Breast epithelium (tissue), 4 donors: ENCODE results near the gene SYMPK. TPM values are rescaled to one million over a fixed set of nuclear protein-coding genes. Genes with fewer than 3 reads are reported as not detected.

Source experiments
- DNase-seq, 2 donors: peaks; one replicate each; pipeline ENCODE4 v3.0.0-alpha.2; 2019; ENCODE audit warnings: low spot score in 2 of 2
- H3K27ac ChIP-seq, 2 donors: fragments of 200-600 bp; sonication (generic) in 1 of 2; one replicate each; pipeline ENCODE4 v1.5.1; 2016 to 2019; ENCODE audit warnings: mild to moderate bottlenecking in 1 of 2
- H3K27me3 ChIP-seq, 2 donors: fragments of 200-600 bp; sonication (generic) in 1 of 2; one replicate each; pipeline versions ENCODE4 v1.5.1 to v1.6.0; 2017 to 2019; ENCODE audit warnings: control low read depth in 1 of 2, mild to moderate bottlenecking in 1 of 2
- H3K36me3 ChIP-seq: fragments of 200-600 bp; one replicate; pipeline ENCODE4 v1.5.1; 2019
- H3K4me1 ChIP-seq, 2 donors: fragments of 200-600 bp; sonication (generic); one replicate each; pipeline ENCODE4 v1.5.1; 2016 to 2019; ENCODE audit warnings: control low read depth in 1 of 2
- H3K4me3 ChIP-seq, 3 donors: fragments of 200-600 bp; sonication (generic); 1 replicate in 2 of 3; 2 replicates in 1 of 3; pipeline ENCODE4 v1.5.1; 2016 to 2019; ENCODE audit warnings: mild to moderate bottlenecking in 3 of 3, moderate library complexity in 2 of 3
- H3K9me3 ChIP-seq, 2 donors: fragments of 200-600 bp; sonication (generic) in 1 of 2; one replicate each; pipeline ENCODE4 v1.5.1; 2016 to 2019; ENCODE audit warnings: control low read depth in 1 of 2
- POLR2A ChIP-seq: fragments of 450-650 bp; IDR thresholded peaks from one replicate; pipeline ENCODE4 v1.6.1; 2016; ENCODE audit warnings: antibody characterized with exemption, mild to moderate bottlenecking, moderate library complexity
- POLR2AphosphoS5 ChIP-seq, 3 donors: sonication (generic); formaldehyde crosslinking; IDR thresholded peaks; one replicate each; pipeline ENCODE4 v1.6.1; 2017; ENCODE audit warnings: antibody characterized with exemption in 3 of 3
- intact Hi-C: fragments of 100-400 bp; cut with DNase I; formaldehyde crosslinking; loops from one replicate; pipeline ENCODE4 v1.15.1; 2023; ENCODE audit warnings: low total_unique reads
- total RNA-seq, 3 donors: library from RNA; depleted of rRNA; stranded (reverse); fragments of >200 nt; gene quantifications; one replicate each; pipeline ENCODE4 v1.1.0, GENCODE V29; 2016
- TF ChIP-seq, protein P1 (sequence below), 3 donors: fragments of 450-650 bp; IDR thresholded peaks; one replicate each; pipeline ENCODE4 v1.5.1; 2016 to 2017; ENCODE audit warnings: antibody characterized with exemption in 3 of 3, mild to moderate bottlenecking in 3 of 3, moderate library complexity in 3 of 3

SYMPK gene
- total RNA-seq, 3 donors from 2014 or later, result 24.3 to 50.8 (median 31.3) TPM

DNA sequence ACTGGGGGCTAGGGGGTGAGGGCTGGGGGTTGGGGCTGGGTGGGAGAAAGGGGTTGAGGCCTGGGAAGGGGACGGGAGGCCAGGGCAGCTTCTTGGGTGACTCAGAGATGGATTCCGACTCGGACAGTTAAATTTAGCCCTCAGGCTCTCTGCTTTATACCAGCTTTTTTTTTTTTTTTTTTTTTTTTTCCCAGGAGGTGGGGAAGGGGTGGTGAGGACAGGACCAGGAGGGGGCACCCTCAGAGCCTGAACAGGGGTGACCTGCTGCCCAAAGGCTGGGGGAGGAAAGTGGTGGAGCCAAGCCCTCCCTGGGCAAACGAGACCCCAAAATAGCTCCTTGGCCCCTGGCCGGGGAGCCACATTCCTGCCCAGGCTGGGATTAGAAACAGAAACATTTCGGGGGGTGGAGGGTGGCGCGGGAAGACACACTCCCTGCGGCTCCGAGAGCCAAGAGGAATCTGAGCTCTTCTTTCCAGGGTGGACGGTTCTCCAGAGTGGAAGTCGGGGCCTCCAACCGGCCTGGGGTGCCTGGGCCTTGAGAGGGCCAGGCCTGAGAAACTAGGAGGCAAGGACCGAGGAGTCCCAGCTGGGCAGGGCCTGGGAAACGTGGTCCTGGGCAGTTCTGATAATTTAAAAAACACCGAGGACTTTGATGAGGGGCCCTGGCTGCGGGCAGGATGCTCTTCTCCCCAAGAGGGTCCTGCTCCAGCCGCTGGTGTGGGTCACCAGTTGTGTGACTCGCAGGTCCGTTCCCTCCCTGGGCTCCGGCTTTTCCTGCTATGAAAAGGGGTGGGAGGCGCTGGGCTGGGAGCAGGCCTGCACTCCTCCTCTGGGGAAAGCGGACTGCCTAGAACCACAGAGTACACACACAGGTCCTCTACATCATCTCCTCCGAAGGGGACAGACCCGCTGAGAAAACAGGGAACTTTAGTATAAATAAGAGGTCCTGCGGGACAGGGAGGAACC is 79.8 kb downstream of the SYMPK start:
- intact Hi-C loops, result no loop called here
- peak in 1 of 2 donors; percentile 75 for DNase-seq
- TF ChIP-seq POLR2AphosphoS5 (IDR thresholded peaks at IDR 0.05) (peak in 2 of 3 donors; percentile 13 to 48), POLR2A (no peak)
- H3K4me3 ChIP-seq, result peak overlapping the region; percentile 55 to 68 (median 60)
- no peaks in the 10 kb centered on the region for H3K9me3 ChIP-seq
- no peaks in the 10 kb centered on the region for H3K27me3 ChIP-seq
- peak overlapping the region; percentile 86 to 92 for H3K27ac ChIP-seq
- peaks cover 6% of the 10 kb centered on the region for H3K36me3 ChIP-seq
- H3K4me1 ChIP-seq, result peaks cover 22 to 25% of the 10 kb centered on the region in 2 donors

DNA sequence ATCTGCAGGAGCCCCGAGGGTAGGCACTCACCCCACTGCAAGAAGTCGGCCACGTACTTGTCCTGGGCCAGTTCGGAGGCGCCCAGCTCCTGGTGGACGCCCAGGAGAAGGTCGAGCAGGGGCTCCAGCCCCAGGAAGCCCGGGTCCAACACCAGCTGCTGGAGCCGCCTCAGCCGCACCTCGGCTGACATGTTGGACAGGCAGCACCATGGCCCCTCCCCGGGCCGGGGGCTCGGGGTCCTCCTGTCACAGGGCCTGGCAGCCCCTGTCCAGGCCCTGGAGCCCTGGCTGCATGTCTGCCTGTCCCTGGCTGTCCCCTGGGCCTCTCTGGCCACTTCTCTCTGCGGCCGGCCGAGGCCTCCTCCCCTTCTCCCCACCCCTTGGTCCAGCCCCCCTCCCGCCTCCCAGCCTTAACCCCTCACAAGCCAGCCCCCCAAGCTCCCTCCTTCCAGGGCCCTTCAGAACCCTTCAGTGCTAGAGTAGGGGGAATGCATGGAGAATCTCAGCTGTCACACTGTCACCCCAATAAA is 80.7 kb downstream of the SYMPK start, which contains the start of gene DMPK:
Gene DMPK (minus strand): TSS at position 329 of the 530 bp plus-strand sequence. CDS start 138 bp downstream, at position 191.
- H3K4me1 ChIP-seq, result peaks cover 22 to 25% of the 10 kb centered on the region in 2 donors
- DNase-seq, result no peak
- H3K36me3 ChIP-seq, result peaks cover 10% of the 10 kb centered on the region
- H3K27me3 ChIP-seq, result no peaks in the 10 kb centered on the region
- no peaks in the 10 kb centered on the region for H3K9me3 ChIP-seq
- no peak for TF ChIP-seq POLR2AphosphoS5 (IDR thresholded peaks at IDR 0.05)
- TF ChIP-seq, protein P1, sequence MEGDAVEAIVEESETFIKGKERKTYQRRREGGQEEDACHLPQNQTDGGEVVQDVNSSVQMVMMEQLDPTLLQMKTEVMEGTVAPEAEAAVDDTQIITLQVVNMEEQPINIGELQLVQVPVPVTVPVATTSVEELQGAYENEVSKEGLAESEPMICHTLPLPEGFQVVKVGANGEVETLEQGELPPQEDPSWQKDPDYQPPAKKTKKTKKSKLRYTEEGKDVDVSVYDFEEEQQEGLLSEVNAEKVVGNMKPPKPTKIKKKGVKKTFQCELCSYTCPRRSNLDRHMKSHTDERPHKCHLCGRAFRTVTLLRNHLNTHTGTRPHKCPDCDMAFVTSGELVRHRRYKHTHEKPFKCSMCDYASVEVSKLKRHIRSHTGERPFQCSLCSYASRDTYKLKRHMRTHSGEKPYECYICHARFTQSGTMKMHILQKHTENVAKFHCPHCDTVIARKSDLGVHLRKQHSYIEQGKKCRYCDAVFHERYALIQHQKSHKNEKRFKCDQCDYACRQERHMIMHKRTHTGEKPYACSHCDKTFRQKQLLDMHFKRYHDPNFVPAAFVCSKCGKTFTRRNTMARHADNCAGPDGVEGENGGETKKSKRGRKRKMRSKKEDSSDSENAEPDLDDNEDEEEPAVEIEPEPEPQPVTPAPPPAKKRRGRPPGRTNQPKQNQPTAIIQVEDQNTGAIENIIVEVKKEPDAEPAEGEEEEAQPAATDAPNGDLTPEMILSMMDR (IDR thresholded peaks at IDR 0.05), result no peak
- TF ChIP-seq POLR2A, result no peak
- intact Hi-C loops, result no loop called here
- H3K27ac ChIP-seq, result peak within 1 kb of the TSS; percentile 86 to 92
- H3K4me3 ChIP-seq, result peak within 1 kb of the TSS; percentile 55 to 68 (median 60)

DNA sequence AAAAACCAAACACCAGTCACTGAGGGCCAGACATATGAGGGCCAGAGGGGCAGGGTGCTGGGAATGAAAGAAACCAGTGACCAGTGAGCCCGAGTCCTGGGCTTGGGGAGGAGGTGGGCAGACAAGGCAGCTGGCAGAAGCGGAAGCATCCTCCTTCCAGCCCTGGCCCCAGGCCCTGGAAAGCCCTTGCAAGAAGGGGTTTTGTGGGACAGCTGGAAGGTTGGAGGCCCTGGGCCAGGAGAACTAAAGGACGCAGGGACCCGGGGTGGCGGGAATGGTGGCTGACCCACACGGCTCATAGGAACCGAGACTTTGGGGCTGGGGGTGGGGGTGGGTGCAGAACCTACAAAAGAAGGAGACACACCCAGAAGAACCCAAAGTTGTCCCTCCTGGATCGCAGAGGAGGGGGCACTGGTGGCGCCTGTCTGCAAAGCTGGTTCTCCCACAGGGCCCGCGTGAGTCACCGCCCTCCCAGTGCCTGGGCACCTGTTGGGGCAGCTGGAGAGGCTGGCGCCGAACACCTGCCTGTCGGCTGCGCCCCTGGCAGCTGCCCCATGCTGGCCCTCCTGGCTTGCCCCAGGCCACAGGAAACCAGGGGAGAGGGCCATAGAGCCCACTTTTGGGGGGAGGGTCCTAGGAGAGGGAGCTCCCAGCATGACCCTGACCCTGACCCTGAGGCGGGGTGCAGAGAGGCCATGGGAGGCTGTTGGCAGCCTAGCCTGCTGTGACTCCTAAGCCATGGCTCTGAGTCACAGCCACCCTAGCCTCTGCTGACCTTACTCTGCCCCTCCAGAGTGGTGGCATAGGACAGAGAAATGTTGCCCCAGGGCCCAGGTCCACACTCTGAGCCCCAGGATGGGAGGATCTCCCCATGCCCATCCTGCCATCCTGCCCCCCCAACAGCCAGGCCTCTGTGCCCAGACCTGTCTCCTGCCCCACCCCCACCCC is 81.5 kb downstream of the SYMPK start:
- Histone ChIP-seq H3K4me1 (peaks cover 22 to 25% of the 10 kb centered on the region in 2 donors), H3K27me3 (no peaks in the 10 kb centered on the region), H3K36me3 (peaks cover 10% of the 10 kb centered on the region), H3K4me3 (peak overlapping the region; percentile 55 to 68 (median 60)), H3K27ac (peak overlapping the region; percentile 86 to 92), H3K9me3 (no peaks in the 10 kb centered on the region)
- peak in 1 of 2 donors; percentile 64 for DNase-seq
- TF ChIP-seq, protein P1 (IDR thresholded peaks at IDR 0.05), result no peak
- TF ChIP-seq POLR2A (no peak), POLR2AphosphoS5 (IDR thresholded peaks at IDR 0.05) (no peak)
- intact Hi-C loops, result no loop called here

DNA sequence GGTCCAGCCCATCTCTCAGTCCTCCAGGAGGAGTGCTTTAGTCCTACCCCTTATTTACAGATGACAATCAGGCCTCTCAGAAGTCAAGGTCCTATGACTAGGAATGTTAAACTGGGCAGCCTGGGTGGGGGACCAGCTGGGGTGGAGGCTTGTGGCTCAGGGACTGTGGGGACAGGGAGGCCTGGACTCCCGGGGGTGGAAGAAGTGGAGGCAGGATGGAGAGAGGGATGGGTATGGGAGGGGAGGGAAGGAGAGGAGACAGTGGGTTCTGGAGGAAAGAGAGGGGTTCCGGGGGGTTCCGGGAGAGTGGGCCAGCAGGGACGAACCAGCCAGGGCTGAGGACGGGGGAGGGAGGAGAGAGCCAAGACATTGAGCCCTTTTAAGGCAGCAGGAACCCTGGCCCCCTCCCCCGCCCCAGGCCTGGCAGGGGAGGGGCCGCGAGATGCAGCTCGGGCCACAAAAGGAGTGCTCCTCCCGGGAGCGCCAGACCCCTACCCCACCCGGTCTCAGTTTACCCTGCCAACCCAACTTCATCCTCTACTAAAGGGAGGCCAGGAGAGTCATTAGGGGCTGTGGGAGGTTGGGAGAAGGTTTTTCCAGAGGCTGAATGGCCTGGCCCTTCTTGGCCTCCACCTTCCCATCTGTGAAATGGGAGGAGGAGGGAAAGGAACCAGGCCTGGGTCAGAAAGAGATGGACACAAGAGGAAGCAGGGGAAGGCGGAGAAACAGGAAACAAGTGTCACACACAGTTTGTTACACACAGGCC is 82.3 kb downstream of the SYMPK start:
- H3K4me3 ChIP-seq, result peak overlapping the region; percentile 55 to 68 (median 60)
- H3K4me1 ChIP-seq, result peaks cover 22 to 25% of the 10 kb centered on the region in 2 donors
- no peaks in the 10 kb centered on the region for H3K27me3 ChIP-seq
- peak overlapping the region; percentile 86 to 92 for H3K27ac ChIP-seq
- TF ChIP-seq POLR2AphosphoS5 (IDR thresholded peaks at IDR 0.05) (no peak), POLR2A (no peak)
- TF ChIP-seq, protein P1 (IDR thresholded peaks at IDR 0.05), result no peak
- no peak for DNase-seq
- peaks cover 6% of the 10 kb centered on the region for H3K36me3 ChIP-seq
- H3K9me3 ChIP-seq, result no peaks in the 10 kb centered on the region
- intact Hi-C loops, result no loop called here
